Smooth muscle cell (in vitro differentiated cells): Measurements from ENCODE around the gene WFDC6. TPM values are rescaled to one million over a fixed set of nuclear protein-coding genes. Genes with fewer than 3 reads are reported as not detected.

Source experiments
- DNase-seq: peaks from one replicate; lab custom pipeline; 2025; ENCODE audit not compliant: unreplicated experiment; lab: John Stamatoyannopoulos, UW
- H2AFZ ChIP-seq: fragments of 200-600 bp; sonication (generic); 2 replicates; pipeline ENCODE4 v1.6.0; 2016; ENCODE audit warnings: antibody characterized with exemption, low read depth, mild to moderate bottlenecking
- H3F3A ChIP-seq: fragments of 200-600 bp; sonication (generic); 2 replicates; pipeline ENCODE4 v1.6.0; 2017; ENCODE audit warnings: antibody characterized with exemption, low read depth
- H3K27ac ChIP-seq: fragments of 200-600 bp; sonication (generic); 2 replicates; pipeline ENCODE4 v1.5.1; 2016; ENCODE audit warnings: low read depth, mild to moderate bottlenecking
- H3K27me3 ChIP-seq: fragments of 200-600 bp; sonication (generic); 2 replicates; pipeline ENCODE4 v1.6.1; 2016; ENCODE audit warnings: low read depth, mild to moderate bottlenecking
- H3K36me3 ChIP-seq: fragments of 200-600 bp; sonication (generic); 2 replicates; pipeline ENCODE4 v1.5.1; 2016; ENCODE audit warnings: low read depth
- H3K4me1 ChIP-seq: fragments of 200-600 bp; sonication (generic); 2 replicates; pipeline ENCODE4 v1.5.1; 2016; ENCODE audit warnings: low read depth
- H3K4me2 ChIP-seq: fragments of 200-600 bp; sonication (generic); 2 replicates; pipeline ENCODE4 v1.6.0; 2016; ENCODE audit warnings: mild to moderate bottlenecking
- H3K4me3 ChIP-seq: fragments of 200-600 bp; sonication (generic); 2 replicates; pipeline ENCODE4 v1.5.1; 2016; ENCODE audit warnings: mild to moderate bottlenecking
- H3K79me2 ChIP-seq: fragments of 200-600 bp; sonication (generic); 2 replicates; pipeline ENCODE4 v1.6.0; 2016; ENCODE audit warnings: low read depth, mild to moderate bottlenecking
- H3K9ac ChIP-seq: fragments of 200-600 bp; sonication (generic); 2 replicates; pipeline ENCODE4 v1.6.0; 2016; ENCODE audit warnings: low read depth
- H3K9me3 ChIP-seq: fragments of 200-600 bp; sonication (generic); replicated peaks from 2 replicates; pipeline ENCODE4 v1.5.1; 2016; ENCODE audit warnings: low read depth
- H4K20me1 ChIP-seq: fragments of 200-600 bp; sonication (generic); 2 replicates; pipeline ENCODE4 v1.6.0; 2016; ENCODE audit warnings: low read depth
- WGBS: methylation state at CpG from one replicate; pipeline ENCODE4 v1.1.7; 2016; ENCODE audit warnings: low lambda C conversion rate; 5-methylcytosine and 5-hydroxymethylcytosine counted together
- polyA plus RNA-seq: library from polyadenylated mRNA; unstranded; fragments of >200 nt; fragmentation: Nextera tagmentation; extraction: Ambion mirVana; gene quantifications from 2 replicates; pipeline ENCODE4 v1.2.1, GENCODE V29; 2016
- total RNA-seq: library from RNA; depleted of rRNA; stranded (reverse); fragments of >200 nt; gene quantifications from 2 replicates; pipeline ENCODE4 v1.2.3, GENCODE V29; 2014
- TF ChIP-seq, protein P1 (sequence below): fragments of 200-600 bp; sonication (generic); IDR thresholded peaks from 2 replicates; pipeline ENCODE4 v1.5.1; 2017; ENCODE audit warnings: borderline replicate concordance, mild to moderate bottlenecking, antibody characterized with exemption; ENCODE audit not compliant: insufficient read depth, poor library complexity, severe bottlenecking

WFDC6 gene
- total and polyA plus RNA-seq, 2 experiments from 2014 or later: not detected

DNA sequence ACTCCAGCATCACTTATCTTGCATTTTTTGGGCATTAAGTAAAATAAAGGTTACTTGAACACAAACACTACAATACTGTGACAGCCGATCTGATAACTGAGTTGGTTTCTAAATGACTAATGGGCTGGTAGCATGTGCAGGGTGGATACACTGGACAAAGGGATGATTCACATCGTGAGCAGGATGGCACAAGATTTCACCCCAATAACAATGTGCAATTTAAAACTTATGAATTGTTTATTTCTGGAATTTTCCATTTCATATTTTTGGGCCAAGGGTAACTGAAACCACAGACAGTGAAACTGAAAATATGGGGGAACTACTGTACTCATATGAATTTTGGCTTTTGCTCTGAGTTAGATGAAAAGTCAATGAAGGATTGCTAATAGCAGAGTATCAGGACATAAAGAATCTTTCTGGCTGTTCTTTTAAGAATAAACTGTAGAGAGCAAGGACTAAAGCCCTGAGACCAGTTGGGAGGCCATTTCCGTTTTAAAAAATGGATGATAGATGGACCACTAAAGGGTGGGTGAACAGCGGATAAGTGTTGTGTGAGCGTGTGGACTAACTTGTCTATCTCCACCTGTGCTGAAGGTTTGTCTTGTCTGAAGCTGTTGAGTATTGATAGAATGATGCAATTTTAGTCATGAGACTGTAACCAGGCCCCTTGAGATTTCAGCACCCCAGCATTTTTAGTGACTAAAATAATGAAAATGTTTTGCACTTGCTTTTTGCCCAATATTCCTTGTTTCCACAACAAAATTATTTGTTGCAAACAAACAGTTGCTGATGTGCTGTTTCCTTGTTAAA, 32.1 kb downstream of the WFDC6 start:
- H2AFZ ChIP-seq: no peak overlapping the region
- DNase-seq: no peak
- H3K4me2 ChIP-seq: no peak overlapping the region
- H3K27me3 ChIP-seq: no peaks in the 10 kb centered on the region
- H3F3A ChIP-seq: no peaks in the 10 kb centered on the region
- H3K4me3 ChIP-seq: no peak overlapping the region
- H3K36me3 ChIP-seq: no peaks in the 10 kb centered on the region
- no peak overlapping the region for H3K27ac ChIP-seq
- TF ChIP-seq, protein P1, sequence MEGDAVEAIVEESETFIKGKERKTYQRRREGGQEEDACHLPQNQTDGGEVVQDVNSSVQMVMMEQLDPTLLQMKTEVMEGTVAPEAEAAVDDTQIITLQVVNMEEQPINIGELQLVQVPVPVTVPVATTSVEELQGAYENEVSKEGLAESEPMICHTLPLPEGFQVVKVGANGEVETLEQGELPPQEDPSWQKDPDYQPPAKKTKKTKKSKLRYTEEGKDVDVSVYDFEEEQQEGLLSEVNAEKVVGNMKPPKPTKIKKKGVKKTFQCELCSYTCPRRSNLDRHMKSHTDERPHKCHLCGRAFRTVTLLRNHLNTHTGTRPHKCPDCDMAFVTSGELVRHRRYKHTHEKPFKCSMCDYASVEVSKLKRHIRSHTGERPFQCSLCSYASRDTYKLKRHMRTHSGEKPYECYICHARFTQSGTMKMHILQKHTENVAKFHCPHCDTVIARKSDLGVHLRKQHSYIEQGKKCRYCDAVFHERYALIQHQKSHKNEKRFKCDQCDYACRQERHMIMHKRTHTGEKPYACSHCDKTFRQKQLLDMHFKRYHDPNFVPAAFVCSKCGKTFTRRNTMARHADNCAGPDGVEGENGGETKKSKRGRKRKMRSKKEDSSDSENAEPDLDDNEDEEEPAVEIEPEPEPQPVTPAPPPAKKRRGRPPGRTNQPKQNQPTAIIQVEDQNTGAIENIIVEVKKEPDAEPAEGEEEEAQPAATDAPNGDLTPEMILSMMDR: no peak
- H3K9ac ChIP-seq: no peak overlapping the region
- H3K79me2 ChIP-seq: no peaks in the 10 kb centered on the region
- no peaks in the 10 kb centered on the region for H4K20me1 ChIP-seq
- 91% methylated on average over 5 of the region's 5 CpGs for WGBS
- H3K9me3 ChIP-seq: no peaks in the 10 kb centered on the region
- H3K4me1 ChIP-seq: no peaks in the 10 kb centered on the region

DNA sequence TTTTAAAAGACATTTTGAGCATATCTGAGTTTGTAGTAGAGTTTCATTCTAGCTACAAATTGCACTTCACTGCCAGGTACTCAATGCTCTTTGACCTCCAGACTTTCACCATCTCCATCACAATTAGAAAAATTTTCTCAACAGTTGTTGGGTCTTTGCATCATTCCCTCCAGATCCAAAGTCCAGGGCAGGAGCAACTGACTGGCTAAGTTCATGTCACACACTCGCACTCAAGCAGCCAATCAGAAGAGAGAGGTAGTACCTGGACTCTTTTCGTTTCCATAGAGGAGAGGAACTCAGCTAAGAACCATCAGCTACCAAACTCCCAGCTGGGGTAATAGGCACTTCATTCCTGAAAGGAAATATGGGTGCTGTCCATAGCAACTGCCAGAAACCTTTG, 32.9 kb downstream of the WFDC6 start:
- no peak overlapping the region for H3K4me3 ChIP-seq
- H3K79me2 ChIP-seq: no peaks in the 10 kb centered on the region
- no peaks in the 10 kb centered on the region for H3F3A ChIP-seq
- H3K4me2 ChIP-seq: no peak overlapping the region
- no peaks in the 10 kb centered on the region for H3K4me1 ChIP-seq
- H3K9me3 ChIP-seq: no peaks in the 10 kb centered on the region
- no peak overlapping the region for H3K27ac ChIP-seq
- H3K27me3 ChIP-seq: no peaks in the 10 kb centered on the region
- no peak overlapping the region for H2AFZ ChIP-seq
- no peaks in the 10 kb centered on the region for H4K20me1 ChIP-seq
- no peak for DNase-seq
- TF ChIP-seq, protein P1: no peak
- H3K36me3 ChIP-seq: no peaks in the 10 kb centered on the region
- WGBS: 88% methylated on average over 2 of the region's 2 CpGs
- no peak overlapping the region for H3K9ac ChIP-seq

GRCh38 chr20:45503403-45503802, 35.9 kb downstream of the WFDC6 start:
- no peaks in the 10 kb centered on the region for H4K20me1 ChIP-seq
- TF ChIP-seq, protein P1: no peak
- no peak overlapping the region for H2AFZ ChIP-seq
- no peak overlapping the region for H3K27ac ChIP-seq
- H3K79me2 ChIP-seq: no peaks in the 10 kb centered on the region
- H3K9ac ChIP-seq: no peak overlapping the region
- no peaks in the 10 kb centered on the region for H3K36me3 ChIP-seq
- H3K4me2 ChIP-seq: no peak overlapping the region
- DNase-seq: no peak
- no peak overlapping the region for H3K4me3 ChIP-seq
- H3K9me3 ChIP-seq: no peaks in the 10 kb centered on the region
- WGBS: 90% methylated on average over 2 of the region's 2 CpGs
- no peaks in the 10 kb centered on the region for H3K4me1 ChIP-seq
- H3F3A ChIP-seq: no peaks in the 10 kb centered on the region
- no peaks in the 10 kb centered on the region for H3K27me3 ChIP-seq

DNA sequence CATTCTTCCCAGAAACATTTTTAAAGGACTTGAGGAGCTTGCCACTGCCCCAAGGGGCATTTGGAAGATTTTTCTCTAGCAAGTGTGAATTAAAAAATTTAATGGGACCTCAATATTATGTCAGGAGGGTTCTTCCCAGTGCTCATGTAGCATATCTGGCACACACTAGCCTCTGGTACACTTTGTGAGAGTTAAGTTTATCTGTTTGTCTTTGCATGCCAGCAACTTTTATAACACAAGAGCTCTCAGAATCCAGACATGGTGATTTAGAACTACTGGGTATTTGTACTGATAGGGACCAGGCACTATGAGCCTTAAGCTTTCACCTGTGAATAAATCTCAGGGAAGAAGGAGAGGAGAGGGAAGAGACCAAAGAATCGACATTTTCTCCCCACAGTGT, 36.7 kb downstream of the WFDC6 start:
- 79% methylated on average over 1 of the region's 1 CpG for WGBS
- Histone ChIP-seq H3K4me2 (no peak overlapping the region), H3K9ac (no peak overlapping the region), H3K79me2 (no peaks in the 10 kb centered on the region), H3K4me1 (no peaks in the 10 kb centered on the region), H3F3A (no peaks in the 10 kb centered on the region), H3K36me3 (no peaks in the 10 kb centered on the region), H4K20me1 (no peaks in the 10 kb centered on the region), H3K27ac (no peak overlapping the region), H3K9me3 (no peaks in the 10 kb centered on the region), H3K27me3 (no peaks in the 10 kb centered on the region), H3K4me3 (no peak overlapping the region), H2AFZ (no peak overlapping the region)
- no peak for DNase-seq
- TF ChIP-seq, protein P1: no peak
